HFF-Myc (cell line): ENCODE results near the gene ESPNL.
"Not testable (repeated sequence)": the region's sequence is repeated elsewhere in the genome, so short reads cannot be mapped to it uniquely, and the experiment has no call there.

ENCODE experiments used
- DNase-seq: peaks from one replicate; pipeline ENCODE4 v3.0.0-alpha.2; 2011; ENCODE audit warnings: low read depth; ENCODE audit errors: extremely low read depth
- H3K4me3 ChIP-seq: replicated peaks from 2 replicates; pipeline ENCODE4 v1.5.1; 2011; ENCODE audit warnings: low read depth, mild to moderate bottlenecking, control low read depth, low read length
- TF ChIP-seq, protein P1 (sequence below): IDR thresholded peaks from 2 replicates; pipeline ENCODE4 v1.5.1; 2012; ENCODE audit warnings: mild to moderate bottlenecking, low read depth, low read length, control low read depth; ENCODE audit errors: missing control alignments

Gene ESPNL

DNA sequence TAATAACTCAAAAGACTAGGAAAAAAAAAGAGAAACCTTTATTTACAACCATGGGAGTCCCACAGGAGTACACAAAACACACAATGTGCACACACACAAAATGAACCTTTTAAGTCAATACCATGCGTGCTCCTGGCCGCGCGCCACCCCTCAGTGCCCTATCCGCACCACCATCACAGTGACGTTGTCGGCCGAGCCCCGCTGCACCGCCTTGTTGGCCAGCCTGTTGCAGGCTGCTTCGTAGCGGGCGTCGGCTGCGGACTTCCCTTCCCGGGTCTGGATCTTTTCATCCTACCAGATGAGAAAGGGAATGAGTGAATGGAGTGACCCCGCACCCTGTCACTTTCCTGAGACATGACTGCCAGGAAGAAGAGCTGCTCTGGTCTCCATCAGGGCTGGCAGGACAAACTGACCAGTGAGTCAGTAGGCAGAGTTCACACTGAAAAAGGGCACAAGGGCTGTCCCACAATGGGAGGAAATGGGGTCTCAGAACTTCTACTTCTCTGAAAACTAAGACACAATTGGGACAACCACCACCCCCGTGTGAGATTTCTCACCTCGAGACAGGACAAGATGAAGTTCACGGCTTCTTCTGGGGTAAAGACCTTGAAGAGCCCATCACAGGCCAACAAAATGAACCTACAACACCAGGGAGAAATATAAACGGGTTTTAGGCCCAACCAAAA, 70.4 kb downstream of the ESPNL start:
- DNase-seq = no peak
- TF ChIP-seq, protein P1, sequence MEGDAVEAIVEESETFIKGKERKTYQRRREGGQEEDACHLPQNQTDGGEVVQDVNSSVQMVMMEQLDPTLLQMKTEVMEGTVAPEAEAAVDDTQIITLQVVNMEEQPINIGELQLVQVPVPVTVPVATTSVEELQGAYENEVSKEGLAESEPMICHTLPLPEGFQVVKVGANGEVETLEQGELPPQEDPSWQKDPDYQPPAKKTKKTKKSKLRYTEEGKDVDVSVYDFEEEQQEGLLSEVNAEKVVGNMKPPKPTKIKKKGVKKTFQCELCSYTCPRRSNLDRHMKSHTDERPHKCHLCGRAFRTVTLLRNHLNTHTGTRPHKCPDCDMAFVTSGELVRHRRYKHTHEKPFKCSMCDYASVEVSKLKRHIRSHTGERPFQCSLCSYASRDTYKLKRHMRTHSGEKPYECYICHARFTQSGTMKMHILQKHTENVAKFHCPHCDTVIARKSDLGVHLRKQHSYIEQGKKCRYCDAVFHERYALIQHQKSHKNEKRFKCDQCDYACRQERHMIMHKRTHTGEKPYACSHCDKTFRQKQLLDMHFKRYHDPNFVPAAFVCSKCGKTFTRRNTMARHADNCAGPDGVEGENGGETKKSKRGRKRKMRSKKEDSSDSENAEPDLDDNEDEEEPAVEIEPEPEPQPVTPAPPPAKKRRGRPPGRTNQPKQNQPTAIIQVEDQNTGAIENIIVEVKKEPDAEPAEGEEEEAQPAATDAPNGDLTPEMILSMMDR = no peak
- H3K4me3 ChIP-seq = no peak overlapping the region

DNA sequence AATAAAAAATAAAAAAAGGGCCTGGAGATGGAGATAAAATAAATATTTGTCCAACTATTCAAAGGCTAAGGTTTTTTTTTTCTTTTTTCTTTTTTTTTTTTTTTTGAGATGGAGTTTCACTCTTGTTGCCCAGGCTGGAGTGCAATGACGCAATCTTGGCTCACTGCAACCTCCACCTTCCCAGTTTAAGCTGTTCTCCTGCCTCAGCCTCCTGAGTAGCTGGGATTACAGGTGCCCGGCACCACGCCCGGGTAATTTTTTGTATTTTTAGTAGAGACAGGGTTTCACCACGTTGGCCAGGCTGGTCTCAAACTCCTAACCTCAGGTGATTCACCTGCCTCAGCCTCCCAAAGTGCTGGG, 70.9 kb downstream of the ESPNL start:
- not testable (repeated sequence) for H3K4me3 ChIP-seq, DNase-seq

DNA sequence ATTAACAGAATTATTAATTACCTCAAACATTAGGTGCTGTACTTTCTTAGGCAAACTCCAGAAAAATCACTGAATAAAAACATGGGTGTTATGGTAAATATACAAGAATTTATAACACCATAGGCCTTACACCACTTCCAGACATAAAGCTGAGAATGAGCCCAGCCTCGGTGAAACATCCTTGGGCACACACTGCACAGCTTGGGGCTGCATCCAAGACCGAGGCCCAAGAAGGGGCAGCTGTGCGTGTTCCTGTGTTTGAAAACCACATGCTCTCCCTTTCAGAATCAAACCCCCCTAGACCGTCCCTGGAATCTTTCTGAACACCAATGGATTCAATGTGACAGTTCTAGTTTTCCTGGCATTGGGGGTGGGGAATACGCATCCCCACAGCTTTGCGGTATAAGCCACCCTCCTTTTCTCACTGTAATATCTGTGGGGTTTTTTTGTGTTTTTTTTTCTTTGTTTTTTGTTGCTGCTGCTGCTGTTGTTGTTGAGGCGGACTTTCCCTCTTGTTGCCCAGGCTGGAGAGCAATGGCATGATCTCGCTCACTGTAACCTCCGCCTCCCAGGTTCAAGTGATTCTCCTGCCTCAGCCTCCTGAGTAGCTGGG, 71.5 kb downstream of the ESPNL start:
- DNase-seq = no peak
- no peak overlapping the region for H3K4me3 ChIP-seq
- TF ChIP-seq, protein P1 = no peak

- TF ChIP-seq, protein P1 = no peak
- H3K4me3 ChIP-seq = no peak overlapping the region
- no peak for DNase-seq
Observed at GRCh38 chr2:238172439-238172838, 72.3 kb downstream of the ESPNL start.

DNA sequence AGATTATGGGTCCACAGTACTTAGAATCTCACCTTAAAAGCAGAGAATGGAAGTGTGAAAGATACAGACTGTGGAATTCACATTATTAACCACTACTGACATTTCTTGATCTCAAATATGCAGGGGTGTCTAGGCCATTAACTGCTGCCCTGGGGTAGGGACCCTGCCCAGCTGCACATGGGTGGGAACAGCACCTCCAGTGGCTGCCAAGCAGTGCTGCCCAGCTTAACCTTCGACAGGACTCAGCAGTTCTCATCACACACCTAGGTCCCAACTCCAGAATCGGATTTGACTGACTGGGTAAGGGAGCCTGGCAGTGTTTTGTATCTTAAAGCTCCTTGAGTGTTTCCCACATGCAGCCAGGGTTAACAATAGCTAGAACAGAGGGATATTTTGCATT, 73.6 kb downstream of the ESPNL start:
- TF ChIP-seq, protein P1 = no peak
- no peak for DNase-seq
- no peak overlapping the region for H3K4me3 ChIP-seq

DNA sequence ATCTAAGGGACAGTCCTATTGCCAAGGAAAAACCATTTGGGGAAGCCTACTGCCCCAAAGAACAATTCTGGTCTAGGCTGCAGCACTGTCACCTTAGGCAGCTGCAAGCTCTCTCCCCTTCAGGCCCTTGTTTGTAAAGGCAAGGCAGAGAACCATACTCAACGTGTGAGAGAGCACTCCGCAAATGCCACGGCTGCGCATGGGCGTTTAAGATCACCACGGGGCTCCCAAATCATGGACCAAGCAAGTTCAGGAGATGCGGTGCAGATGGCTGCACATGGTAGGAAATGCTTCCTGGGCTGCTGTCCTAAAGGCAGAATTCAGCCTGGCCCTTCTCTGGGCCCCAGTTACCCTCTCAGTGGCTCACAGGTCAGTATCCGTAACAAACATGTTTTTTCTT, 74.2 kb downstream of the ESPNL start:
- DNase-seq = no peak
- H3K4me3 ChIP-seq = no peak overlapping the region
- TF ChIP-seq, protein P1 = no peak

DNA sequence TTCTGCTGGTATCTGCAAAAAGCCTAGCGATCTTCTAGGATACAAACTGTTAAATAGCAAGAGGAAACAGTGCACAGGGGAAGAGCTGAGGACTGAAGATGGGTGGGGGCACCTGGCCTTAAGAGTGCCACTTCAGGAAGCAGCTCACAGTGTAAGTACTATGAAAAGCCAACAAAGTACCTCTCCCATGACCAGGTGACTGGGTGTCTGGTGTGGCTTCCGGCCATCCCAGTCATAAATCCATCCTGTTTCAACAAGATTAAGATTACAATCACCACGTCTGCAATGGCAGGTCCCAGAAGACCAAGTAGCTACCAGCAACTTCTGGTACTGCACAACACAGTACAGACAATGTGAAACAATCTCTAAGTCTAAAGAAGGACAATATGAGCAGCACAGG, 74.6 kb downstream of the ESPNL start:
- TF ChIP-seq, protein P1 = no peak
- no peak overlapping the region for H3K4me3 ChIP-seq
- no peak for DNase-seq
